Measurements from ENCODE around the gene SPRR5.

GRCh38 chr1:152907686-152908601 is 39.1 kb upstream of the SPRR5 start, which contains the start of gene IVL:
- TF ChIP-seq PAX5 (IDR thresholded peaks at IDR 0.05; ENCODE audit: insufficient read depth, low read length, severe bottlenecking) (no peak), POLR2AphosphoS5 (IDR thresholded peaks at IDR 0.05; ENCODE audit: low read depth, low read length) (no peak), POLR2A (IDR thresholded peaks at IDR 0.05; ENCODE audit: low read depth, low read length) (no peak), POU2F2 (IDR thresholded peaks at IDR 0.05; ENCODE audit: low read depth, low read length) (no peak)
